Stromal cell of bone marrow (primary cell): ENCODE measurements around the gene IL17A.
"Not testable (repeated sequence)": the region's sequence is repeated elsewhere in the genome, so short reads cannot be mapped to it uniquely, and the experiment has no call there.

Experiments
- DNase-seq: peaks from one replicate; pipeline ENCODE4 v3.0.0-alpha.2; 2012; ENCODE audit warnings: low read depth

IL17A gene

DNA sequence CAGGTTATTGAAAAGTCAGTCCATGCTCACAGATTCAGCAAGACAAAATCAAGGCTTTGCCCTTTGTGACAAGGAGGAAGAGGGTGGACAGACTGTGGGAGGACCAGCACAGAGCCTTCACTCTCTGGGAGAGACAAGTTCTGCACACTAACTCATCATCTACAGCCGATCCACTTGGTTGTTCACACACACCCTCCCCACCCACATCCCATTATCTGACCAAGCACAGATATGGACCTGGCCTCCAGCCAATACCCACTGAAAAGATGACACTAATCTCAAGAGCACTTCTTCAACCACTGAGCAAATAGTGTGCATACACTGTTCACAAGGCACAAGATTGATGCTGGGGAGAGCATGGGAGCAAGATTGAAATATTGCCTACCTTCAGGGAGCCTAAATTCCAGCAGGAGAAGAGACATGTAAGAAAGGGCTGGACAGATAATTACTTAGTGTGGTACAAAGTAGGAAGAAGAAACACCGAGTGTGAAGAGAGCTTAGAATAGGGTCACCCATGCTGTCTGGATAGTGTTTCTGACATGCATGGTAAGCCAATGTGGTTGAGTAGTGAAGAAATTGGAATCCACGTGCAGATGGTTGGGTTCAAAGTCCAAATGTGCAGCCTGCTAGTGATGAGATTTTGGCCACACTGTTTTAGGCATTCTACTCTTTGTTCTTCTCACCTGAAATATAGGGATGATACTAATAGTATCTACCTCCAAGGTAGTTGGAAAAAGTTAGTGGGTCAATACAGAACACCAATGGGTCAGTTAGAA lies 21.7 kb upstream of the IL17A start:
- no peak for DNase-seq

- no peak for DNase-seq
Observed at GRCh38 chr6:52167267-52167666, 18.9 kb upstream of the IL17A start.

DNA sequence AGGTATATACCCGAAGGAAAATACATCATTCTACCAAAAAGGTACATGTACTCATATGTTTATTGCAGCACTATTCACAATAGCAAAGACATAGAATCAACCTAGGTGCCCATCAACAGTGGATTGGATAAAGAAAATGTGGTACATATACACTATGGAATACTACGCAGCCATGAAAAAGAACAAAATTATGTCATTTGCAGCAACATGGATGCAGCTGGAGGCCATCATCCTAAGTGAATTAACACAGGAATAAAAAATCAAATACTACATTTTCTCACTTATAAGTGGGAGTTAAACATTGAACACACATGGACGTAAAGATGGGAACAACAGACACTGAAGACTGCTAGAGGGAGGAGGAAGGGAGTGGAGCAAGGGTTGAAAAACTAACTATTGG lies 17.8 kb upstream of the IL17A start:
- DNase-seq = not testable (repeated sequence)

DNA sequence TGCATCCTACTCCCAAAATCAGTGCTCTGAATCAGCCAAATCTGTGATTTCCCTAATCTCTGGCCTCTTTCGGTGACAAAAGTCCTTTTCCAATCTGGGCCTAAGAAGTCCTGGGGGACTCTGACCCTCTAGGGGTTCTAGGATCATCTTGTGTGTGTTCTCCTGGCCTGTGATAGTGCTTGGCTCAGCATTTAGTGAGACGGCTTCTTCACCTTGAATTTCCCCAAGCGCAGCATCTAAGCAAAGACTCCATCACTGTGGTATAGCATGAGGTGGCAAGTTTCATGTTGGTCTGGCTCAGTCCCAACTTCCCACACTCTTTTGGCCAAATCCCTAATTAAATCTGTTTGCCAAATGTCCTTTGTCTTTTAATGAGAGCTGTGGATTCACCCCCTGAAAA lies 12.1 kb upstream of the IL17A start:
- DNase-seq = no peak

DNA sequence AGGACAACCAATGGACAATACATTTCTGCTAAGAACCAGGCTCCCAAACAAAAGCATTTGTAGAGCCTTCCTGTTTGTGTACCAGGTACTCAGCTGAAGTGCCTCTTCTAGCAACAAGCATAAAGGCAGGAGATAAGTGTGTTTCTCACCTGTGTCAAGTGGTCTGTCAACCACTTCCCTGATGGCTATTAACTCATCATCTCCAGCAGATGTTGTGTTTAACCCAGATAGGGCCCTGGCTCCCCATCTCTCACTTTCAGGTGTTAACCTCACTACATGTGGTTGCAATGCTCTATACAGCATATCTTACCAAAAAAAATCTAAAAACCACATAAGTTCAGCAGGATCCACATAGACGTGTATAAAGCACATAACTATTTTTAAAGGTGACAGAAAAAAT lies 9.6 kb upstream of the IL17A start:
- DNase-seq = no peak

DNA sequence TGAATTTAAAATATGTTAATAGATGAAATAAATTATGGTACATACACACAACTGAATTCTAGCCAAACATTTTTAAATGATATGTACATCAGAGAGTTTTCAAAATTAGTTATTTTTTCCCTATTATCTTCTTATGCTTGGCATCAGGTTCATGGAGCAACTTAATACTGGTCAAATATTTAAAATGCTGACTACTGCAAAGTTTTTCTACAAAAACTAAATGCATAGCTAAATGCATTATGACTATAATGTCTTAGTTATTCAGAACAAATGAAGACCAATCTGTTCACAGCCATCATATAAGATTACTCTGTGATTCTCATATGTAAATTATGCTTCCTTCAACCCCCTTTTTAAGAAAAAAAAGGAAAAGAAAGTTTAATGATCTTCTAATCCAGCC lies 8.2 kb upstream of the IL17A start:
- DNase-seq = no peak

GRCh38 chr6:52180787-52181558 lies 5.2 kb upstream of the IL17A start:
- DNase-seq = no peak

- no peak for DNase-seq
Observed at GRCh38 chr6:52183131-52183713, 3.0 kb upstream of the IL17A start.

- DNase-seq = no peak
Observed at GRCh38 chr6:52186480-52186879, 305 bp downstream of the IL17A start.

- DNase-seq = no peak
Observed at GRCh38 chr6:52187098-52187497, 923 bp downstream of the IL17A start.

DNA sequence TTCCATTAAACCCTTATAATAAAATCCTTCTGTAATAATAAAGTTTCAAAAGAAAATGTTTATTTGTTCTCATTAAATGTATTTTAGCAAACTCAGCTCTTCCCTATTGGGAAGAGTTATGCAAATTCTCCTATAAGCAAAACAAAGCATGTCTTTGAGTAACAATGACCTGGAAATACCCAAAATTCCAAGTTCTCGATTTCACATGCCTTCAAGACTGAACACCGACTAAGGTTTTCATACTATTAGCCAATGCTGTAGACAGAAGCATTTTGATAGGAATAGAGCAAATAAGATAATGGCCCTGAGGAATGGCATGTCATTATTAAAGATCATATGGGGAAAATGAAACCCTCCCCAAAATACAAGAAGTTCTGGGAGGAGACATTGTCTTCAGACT lies 3.8 kb downstream of the IL17A start:
- DNase-seq = no peak

DNA sequence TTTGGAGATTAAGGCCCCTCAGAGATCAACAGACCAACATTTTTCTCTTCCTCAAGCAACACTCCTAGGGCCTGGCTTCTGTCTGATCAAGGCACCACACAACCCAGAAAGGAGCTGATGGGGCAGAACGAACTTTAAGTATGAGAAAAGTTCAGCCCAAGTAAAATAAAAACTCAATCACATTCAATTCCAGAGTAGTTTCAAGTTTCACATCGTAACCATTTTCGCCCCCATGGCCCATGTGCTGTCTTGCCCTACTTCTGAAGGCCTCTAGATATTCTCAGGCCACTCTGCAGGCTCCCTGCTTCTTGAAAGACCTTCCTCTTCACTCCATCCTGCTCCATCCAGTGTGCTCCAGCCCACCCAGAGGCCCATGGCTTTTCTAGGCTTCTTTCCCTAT lies 4.2 kb downstream of the IL17A start:
- DNase-seq = no peak

DNA sequence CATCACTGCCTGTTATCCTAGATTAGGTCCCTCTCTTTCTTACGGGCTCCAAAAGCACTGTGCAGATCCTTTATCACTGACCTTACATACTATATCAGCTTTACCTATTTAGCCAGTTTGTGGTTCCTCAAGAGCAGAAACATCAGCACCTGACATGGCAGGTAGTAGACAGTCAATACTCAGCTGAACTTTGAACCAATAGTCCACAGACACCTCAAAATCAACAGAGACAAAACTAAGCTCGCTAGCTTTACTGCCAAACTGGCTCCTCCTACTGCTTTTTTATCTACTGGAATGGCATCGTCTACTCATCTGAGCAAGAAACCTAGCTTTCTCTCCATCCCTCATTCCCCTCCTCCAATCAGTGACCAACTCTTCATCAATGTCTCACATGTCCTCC lies 5.6 kb downstream of the IL17A start:
- DNase-seq = no peak

DNA sequence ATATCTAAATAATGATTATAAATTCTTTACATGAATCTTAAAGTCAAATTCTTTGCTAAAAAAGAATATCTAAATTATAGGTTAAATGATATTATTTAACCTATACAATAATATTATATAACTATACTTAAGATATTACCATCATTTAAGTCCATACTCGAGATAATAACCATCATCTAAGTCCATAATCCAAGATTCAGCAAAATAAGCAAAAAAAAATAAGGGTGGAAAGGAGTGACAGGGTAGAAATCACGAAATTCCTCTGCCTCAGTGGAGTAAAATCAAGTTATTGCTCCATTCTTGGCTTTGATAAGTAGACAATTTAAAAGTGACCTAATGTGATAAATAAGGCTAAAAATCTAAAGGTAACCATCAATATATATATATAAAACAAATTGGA lies 9.7 kb downstream of the IL17A start:
- no peak for DNase-seq

GRCh38 chr6:52200088-52200487 lies 13.9 kb downstream of the IL17A start:
- DNase-seq = not testable (repeated sequence)

DNA sequence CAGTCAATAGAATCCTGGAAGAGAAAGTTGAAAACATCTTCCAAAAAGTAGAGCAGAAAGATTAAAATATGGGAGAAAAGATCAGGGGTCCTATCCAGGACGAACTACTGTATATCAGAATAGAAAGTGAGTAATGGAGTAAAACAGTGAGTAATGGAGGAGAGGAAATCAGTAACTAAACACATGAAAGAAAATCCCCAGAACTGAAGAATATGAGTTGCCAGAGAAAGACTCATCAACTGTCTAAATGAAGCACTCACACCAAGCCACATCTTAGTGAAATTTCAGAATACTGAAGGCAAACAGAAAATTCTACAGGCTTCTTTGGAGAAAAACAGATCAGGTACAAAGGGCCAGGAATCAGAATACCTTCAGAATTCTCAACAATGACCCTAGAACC lies 14.9 kb downstream of the IL17A start:
- DNase-seq = no peak

DNA sequence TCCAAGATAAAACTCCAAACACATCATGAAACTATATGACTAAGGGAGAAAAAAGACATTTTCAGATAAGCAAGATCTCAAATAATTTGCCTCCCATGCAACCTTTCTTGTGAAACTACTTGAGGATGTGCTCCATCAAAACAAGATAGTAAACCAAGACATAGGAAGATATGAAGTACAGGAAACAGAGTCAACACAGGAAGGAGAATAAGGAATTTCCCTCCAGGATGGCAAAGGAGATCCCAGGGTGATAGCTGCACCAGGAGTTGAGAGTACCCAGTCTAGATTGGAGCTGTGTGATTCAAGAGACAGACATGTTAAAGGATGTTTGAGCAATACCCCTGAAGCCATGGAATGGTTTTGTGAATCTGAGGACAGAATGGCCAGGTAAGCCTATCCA lies 15.3 kb downstream of the IL17A start:
- DNase-seq = no peak

GRCh38 chr6:52207066-52207465 lies 20.9 kb downstream of the IL17A start:
- no peak for DNase-seq

- DNase-seq = no peak
Observed at GRCh38 chr6:52208612-52209011, 22.4 kb downstream of the IL17A start.

DNA sequence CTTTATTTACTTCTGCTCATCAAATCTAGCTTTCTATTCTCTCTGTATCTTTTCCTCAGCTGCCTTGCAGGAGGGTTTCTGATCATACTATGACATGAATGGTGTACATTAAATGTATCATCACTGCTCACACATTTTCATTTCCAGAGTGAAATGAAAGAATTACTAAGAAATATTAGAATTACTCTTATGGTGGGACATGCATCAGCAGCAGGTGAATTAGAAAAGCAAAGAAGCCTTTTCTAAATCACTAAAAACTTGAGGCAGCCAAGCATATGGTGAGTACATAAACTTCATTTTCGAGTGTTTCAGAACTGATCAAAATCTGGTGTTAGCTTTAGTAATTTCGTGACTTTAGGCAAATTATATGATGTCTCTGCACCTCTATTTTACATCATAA lies 23.6 kb downstream of the IL17A start:
- no peak for DNase-seq

DNA sequence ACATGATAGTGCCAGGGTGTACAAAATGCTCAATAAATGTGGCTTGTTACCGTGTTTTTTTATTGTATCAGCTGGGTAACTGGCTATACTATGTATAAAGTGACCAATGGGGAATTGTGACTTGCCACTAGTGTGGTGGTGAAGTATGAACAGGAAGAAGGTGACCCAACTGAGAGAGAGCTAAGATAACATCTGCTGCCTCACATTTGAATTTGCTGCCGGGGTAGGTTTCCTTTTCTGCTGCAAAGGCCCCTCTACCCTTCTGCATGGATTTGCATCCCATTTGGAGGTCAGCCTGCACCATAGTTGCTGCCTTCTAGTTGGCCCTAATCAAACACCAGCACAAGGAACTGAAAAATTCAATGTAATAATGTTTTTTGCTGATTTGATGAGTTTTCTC lies 24.1 kb downstream of the IL17A start:
- DNase-seq = no peak

GRCh38 chr6:52213127-52213526 lies 27.0 kb downstream of the IL17A start:
- no peak for DNase-seq

GRCh38 chr6:52215787-52216186 lies 29.6 kb downstream of the IL17A start:
- DNase-seq = no peak
